ENCODE data around the gene DYNC1H1. TPM values are rescaled to one million over a fixed set of nuclear protein-coding genes. Genes with fewer than 3 reads are reported as not detected.

DYNC1H1 gene
- total RNA-seq, 1 experiment from 2014 or later: 253 TPM

DNA sequence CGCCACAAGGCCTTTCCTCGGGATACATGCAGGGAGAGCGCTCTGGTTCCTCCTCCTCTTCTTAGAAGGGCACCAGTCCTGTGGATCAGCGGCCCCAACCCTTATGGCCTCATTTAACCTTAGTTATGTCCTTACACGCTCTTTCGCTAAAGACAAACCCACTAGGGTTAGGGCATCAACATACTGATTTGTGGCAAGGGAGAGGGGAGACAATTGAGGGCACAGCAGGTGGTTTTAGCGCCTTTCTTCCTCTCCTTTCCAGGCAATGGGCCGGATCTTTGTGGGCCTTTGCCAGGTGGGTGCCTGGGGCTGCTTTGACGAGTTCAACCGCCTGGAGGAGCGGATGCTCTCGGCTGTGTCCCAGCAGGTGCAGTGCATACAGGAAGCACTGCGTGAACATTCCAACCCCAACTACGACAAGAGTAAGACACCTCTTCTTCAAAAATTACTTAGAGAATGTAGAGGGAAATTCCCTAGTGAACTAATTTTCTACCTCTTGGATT, 43.6 kb downstream of the DYNC1H1 start:
- Histone ChIP-seq H3K9me3 (replicated peaks) (no peaks in the 10 kb centered on the region), H3K36me3 (peaks cover 100% of the 10 kb centered on the region), H3K4me3 (no peak overlapping the region), H3K27me3 (replicated peaks) (no peaks in the 10 kb centered on the region), H3K27ac (no peak overlapping the region), H3K4me1 (replicated peaks) (peaks cover 3% of the 10 kb centered on the region; the same call in 1 of the 2 replicates)
- DNase-seq (ENCODE audit: low read depth in 1 of 2, low spot score in 2 of 2): no peak

DNA sequence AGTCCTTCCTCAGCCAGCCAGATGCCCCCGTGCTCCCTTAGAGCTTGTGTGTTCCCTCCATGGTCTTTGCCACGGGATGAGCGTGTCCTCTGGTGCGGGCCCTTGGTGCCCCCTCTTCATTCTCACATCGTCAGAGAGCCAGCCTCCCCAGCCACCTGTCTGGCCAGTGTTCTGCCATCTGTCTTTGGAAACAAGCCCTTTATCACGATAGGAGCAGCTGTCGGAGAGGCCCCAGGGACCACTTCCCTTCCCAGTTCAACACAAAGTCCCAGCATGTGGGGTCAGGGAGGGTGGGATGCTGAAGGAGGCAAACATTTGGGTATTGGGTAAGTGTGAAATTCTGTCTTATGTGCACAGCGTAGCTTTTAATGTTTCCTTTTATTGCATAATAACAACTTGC, 44.5 kb downstream of the DYNC1H1 start:
- Histone ChIP-seq H3K4me1 (replicated peaks) (peaks cover 3% of the 10 kb centered on the region; the same call in 1 of the 2 replicates), H3K27me3 (replicated peaks) (no peaks in the 10 kb centered on the region), H3K36me3 (peaks cover 98% of the 10 kb centered on the region), H3K4me3 (no peak overlapping the region), H3K9me3 (replicated peaks) (no peaks in the 10 kb centered on the region), H3K27ac (no peak overlapping the region)
- DNase-seq (ENCODE audit: low read depth in 1 of 2, low spot score in 2 of 2): no peak

DNA sequence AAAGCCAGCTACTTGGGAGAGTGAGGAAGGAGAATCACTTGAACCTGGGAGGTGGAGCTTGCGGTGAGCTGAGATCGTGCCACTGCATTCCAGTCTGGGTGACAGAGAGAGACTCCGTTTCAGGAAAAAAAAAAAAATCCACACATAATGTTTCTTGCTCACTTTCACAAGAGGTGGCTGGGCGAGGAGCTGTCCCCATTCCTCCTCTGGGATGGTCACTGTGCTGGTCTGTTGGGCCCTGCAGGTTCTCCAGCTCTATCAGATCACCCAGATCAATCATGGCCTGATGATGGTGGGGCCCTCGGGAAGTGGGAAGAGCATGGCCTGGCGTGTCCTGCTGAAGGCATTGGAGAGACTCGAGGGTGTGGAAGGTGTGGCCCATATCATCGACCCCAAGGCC, 47.3 kb downstream of the DYNC1H1 start:
- H3K36me3 ChIP-seq: peaks cover 98% of the 10 kb centered on the region
- H3K4me3 ChIP-seq: no peak overlapping the region
- no peaks in the 10 kb centered on the region for H3K27me3 ChIP-seq (replicated peaks)
- H3K4me1 ChIP-seq (replicated peaks): no peaks in the 10 kb centered on the region
- H3K9me3 ChIP-seq (replicated peaks): no peaks in the 10 kb centered on the region
- H3K27ac ChIP-seq: no peak overlapping the region
- no peak for DNase-seq (ENCODE audit: low read depth in 1 of 2, low spot score in 2 of 2)

DNA sequence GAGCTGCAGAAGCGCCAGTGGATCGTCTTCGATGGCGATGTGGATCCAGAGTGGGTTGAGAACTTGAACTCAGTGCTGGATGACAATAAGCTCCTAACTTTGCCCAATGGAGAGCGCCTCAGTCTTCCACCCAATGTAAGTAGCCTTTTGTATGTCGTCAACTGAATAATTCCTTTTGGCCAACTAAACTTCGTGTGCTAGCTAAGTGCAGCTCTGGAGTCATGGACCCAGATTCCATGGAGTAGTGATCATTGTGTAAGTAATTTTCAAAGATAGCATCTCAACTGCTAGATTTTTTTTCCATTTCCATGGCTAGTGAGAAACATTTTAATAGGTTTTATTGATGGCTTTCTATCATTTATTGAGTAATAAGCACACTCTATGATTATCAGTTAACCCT, 48.0 kb downstream of the DYNC1H1 start:
- Histone ChIP-seq H3K4me1 (replicated peaks) (no peaks in the 10 kb centered on the region), H3K4me3 (no peak overlapping the region), H3K36me3 (peaks cover 98% of the 10 kb centered on the region), H3K9me3 (replicated peaks) (no peaks in the 10 kb centered on the region), H3K27ac (no peak overlapping the region), H3K27me3 (replicated peaks) (no peaks in the 10 kb centered on the region)
- DNase-seq (ENCODE audit: low read depth in 1 of 2, low spot score in 2 of 2): no peak

DNA sequence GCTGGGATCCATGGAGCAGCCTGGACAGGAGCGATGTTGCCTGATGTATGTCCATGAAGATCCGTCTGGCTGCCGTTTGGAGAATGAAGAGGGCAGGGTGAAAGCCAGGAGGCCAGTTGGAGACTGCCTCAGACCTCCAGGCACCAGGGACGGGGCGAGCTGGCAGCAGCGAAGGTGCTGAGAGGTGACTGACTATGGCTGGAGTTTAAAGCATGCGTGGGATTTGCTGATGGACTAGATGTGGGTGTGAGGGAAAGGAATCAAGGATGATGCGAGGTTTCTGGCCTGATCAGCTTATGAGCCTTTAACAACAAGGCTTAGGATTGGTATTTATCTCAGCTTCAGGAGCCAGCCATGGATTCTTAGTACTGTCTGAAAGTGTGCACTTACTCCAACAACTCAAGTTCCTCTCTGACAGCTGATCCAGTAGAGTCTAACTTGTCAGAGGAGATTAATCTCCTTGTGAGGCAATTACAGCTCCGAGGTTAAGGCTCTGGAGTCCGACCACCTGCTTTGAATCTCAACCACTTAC, 49.4 kb downstream of the DYNC1H1 start:
- Histone ChIP-seq H3K4me1 (replicated peaks) (no peaks in the 10 kb centered on the region), H3K27ac (no peak overlapping the region)
- DNase-seq (ENCODE audit: low read depth in 1 of 2, low spot score in 2 of 2): no peak

DNA sequence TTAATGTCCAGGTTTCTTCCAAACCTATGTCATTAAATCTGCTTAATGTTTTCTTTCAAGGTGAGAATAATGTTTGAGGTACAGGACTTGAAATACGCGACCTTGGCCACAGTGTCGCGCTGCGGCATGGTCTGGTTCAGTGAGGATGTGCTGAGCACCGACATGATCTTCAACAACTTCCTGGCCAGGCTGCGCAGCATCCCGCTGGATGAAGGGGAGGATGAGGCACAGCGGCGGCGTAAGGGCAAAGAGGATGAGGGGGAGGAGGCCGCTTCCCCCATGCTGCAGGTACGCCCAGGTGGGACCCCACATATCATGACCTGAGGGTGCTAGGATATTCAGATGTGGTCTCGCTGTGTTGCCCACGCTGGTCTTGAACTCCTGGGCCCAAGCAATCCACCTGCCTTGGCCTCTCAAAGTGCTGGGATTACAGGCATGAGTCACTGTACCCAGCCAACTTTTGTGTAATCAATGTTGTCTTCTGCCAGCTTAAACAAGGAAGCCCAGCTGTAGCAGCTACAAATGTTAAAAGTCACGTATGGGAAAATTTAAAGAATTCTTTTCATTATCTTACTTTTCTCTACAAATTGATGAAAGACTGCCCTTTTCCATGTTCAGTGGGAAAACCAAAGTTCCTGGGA, 50.8 kb downstream of the DYNC1H1 start:
- Histone ChIP-seq H3K36me3 (peaks cover 96% of the 10 kb centered on the region), H3K27ac (no peak overlapping the region), H3K4me3 (no peak overlapping the region), H3K27me3 (replicated peaks) (no peaks in the 10 kb centered on the region), H3K9me3 (replicated peaks) (no peaks in the 10 kb centered on the region), H3K4me1 (replicated peaks) (no peaks in the 10 kb centered on the region)
- DNase-seq (ENCODE audit: low read depth in 1 of 2, low spot score in 2 of 2): no peak

More for the DNA sequence above, 49.4 kb downstream of the DYNC1H1 start:
- H3K4me3 ChIP-seq: no peak overlapping the region
- no peaks in the 10 kb centered on the region for H3K9me3 ChIP-seq (replicated peaks)
- H3K36me3 ChIP-seq: peaks cover 96% of the 10 kb centered on the region
- no peaks in the 10 kb centered on the region for H3K27me3 ChIP-seq (replicated peaks)

DNA sequence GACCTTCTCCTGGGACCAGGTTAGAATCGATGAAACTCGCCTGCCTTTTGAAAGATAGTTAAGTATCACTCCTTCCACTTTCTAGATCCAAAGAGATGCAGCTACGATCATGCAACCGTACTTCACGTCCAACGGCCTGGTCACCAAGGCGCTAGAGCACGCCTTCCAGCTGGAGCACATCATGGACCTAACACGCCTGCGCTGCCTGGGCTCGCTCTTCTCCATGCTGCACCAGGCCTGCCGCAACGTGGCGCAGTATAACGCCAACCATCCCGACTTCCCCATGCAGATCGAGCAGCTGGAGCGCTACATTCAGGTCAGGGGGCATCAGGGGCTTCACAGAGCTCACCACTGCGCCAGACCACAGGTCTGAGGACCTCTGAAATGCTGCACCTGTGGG, 51.4 kb downstream of the DYNC1H1 start:
- H3K9me3 ChIP-seq (replicated peaks): no peaks in the 10 kb centered on the region
- H3K4me1 ChIP-seq (replicated peaks): no peaks in the 10 kb centered on the region
- peaks cover 96% of the 10 kb centered on the region for H3K36me3 ChIP-seq
- no peaks in the 10 kb centered on the region for H3K27me3 ChIP-seq (replicated peaks)
- no peak overlapping the region for H3K4me3 ChIP-seq
- DNase-seq (ENCODE audit: low read depth in 1 of 2, low spot score in 2 of 2): no peak
- no peak overlapping the region for H3K27ac ChIP-seq

DNA sequence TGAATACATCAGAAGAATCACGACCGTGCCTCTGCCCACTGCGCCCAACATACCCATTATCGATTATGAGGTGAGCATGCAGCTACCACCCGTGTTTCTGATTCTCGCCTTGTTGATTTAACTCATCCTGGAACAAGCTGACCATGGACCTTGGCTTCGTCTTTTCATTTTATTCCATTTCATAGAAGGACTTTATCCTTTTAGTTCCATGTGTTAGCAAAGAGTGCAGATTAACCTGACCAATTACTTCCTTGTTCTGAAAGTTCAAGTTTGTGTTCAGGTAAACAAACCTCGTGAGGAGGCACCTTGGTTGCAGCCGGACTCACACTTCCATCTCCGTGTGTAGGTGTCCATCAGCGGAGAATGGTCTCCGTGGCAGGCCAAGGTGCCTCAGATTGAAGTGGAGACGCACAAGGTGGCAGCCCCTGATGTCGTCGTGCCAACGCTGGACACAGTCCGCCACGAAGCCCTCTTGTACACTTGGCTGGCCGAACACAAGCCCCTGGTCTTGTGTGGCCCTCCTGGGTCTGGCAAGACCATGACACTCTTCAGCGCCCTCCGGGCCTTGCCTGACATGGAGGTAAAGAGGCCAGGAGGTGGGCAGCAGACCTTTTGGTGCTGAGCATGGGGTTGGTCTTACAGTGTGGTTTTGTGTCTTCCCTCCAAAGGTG, 52.2 kb downstream of the DYNC1H1 start:
- H3K36me3 ChIP-seq: peaks cover 95% of the 10 kb centered on the region
- H3K4me1 ChIP-seq (replicated peaks): no peaks in the 10 kb centered on the region
- H3K27ac ChIP-seq: no peak overlapping the region
- H3K27me3 ChIP-seq (replicated peaks): no peaks in the 10 kb centered on the region
- no peak for DNase-seq (ENCODE audit: low read depth in 1 of 2, low spot score in 2 of 2)
- H3K4me3 ChIP-seq: no peak overlapping the region
- no peaks in the 10 kb centered on the region for H3K9me3 ChIP-seq (replicated peaks)

DNA sequence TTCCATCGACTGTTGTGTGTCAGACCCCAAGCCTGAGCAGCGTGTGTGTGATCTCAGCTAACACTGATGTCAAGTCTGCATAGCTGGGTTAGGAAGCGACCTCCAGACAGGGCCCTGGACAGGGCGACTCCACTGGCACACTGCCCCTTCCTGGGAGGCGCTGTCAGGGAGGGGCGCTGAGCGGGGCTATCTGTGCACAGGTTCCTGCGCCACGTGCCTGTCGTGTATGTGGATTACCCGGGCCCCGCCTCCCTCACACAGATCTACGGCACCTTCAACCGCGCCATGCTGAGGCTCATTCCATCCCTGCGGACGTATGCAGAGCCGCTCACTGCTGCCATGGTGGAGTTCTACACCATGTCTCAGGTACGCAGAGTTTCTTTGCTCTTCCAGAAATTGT, 53.9 kb downstream of the DYNC1H1 start:
- H3K36me3 ChIP-seq: peaks cover 96% of the 10 kb centered on the region
- H3K27me3 ChIP-seq (replicated peaks): no peaks in the 10 kb centered on the region

DNA sequence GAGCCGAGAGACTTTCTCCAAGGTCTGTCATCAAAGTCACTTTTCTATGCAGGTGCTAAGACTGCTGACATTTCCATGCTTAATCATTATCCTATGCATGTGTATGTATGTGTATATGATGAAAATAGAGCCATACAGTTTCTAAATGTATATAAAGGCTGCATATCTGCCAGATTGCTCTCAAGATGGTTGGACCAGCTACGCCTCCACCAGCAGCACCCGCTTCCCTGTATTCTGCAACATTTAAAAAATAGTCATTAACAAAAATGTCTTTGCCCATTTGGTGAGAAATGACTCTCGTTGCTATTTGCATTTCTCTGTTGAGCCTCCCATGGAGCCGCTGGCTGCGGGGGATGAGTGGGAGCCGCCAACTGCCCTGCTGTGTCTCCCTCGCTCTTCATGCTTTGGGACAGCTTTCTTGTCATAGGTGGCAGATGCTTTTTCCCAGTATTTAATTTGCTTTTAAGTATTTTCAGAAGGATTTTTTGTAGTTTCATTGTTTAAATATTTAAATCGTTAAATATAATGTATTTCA, 54.7 kb downstream of the DYNC1H1 start:
- no peak overlapping the region for H3K4me3 ChIP-seq
- H3K36me3 ChIP-seq: peaks cover 96% of the 10 kb centered on the region
- no peaks in the 10 kb centered on the region for H3K9me3 ChIP-seq (replicated peaks)
- no peaks in the 10 kb centered on the region for H3K4me1 ChIP-seq (replicated peaks)
- H3K27ac ChIP-seq: no peak overlapping the region
- H3K27me3 ChIP-seq (replicated peaks): no peaks in the 10 kb centered on the region
- no peak for DNase-seq (ENCODE audit: low read depth in 1 of 2, low spot score in 2 of 2)

More for the DNA sequence above, 53.9 kb downstream of the DYNC1H1 start:
- DNase-seq (ENCODE audit: low read depth in 1 of 2, low spot score in 2 of 2): no peak
- H3K9me3 ChIP-seq (replicated peaks): no peaks in the 10 kb centered on the region
- H3K27ac ChIP-seq: no peak overlapping the region
- no peak overlapping the region for H3K4me3 ChIP-seq
- H3K4me1 ChIP-seq (replicated peaks): no peaks in the 10 kb centered on the region

DNA sequence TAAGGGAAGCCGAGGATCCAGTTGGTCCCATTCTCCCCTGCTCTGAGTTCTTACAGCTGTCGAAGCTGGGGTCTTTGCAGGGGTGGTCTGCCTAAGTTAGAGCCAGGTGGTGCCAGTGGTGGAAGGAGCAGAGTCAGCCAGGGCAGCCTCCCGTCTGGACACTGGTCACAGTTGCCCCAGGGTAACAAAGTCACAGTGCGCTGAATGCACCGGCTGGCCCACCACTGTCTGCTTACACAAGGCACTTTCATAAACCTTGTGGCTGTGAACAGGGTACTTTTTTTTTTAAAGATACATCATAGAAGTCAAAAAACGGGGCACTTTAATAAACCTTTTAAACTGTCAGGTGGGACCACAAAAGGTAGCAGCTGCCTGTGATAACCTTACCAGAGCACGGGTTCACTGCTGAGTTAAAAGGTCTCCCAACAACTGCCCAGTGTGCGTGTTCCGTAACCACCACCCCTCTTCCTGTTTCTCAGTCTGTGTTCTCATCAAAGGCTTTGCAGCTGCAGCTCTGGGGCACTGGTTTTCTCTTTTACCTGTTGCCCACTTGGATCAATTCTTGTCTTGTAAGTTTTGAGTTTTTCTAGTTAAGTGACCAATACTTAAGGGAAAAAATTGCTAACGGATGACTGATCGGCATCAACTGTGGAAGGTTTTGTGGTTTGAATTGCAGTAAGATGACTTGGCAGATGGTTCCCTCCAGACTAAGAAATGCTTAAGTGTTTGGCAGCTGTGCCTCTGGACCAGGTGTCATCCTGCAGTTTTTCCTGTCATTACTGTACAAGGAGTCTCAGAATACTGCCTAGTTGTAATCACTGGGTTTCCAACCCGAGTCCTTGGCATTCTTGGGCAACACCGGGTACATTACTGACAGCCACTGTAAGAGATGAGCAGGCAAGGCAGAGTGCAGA, 55.9 kb downstream of the DYNC1H1 start:
- Histone ChIP-seq H3K9me3 (replicated peaks) (no peaks in the 10 kb centered on the region), H3K27me3 (replicated peaks) (no peaks in the 10 kb centered on the region), H3K36me3 (peaks cover 91% of the 10 kb centered on the region), H3K4me3 (no peak overlapping the region), H3K27ac (no peak overlapping the region), H3K4me1 (replicated peaks) (no peaks in the 10 kb centered on the region)
- no peak for DNase-seq (ENCODE audit: low read depth in 1 of 2, low spot score in 2 of 2)

DNA sequence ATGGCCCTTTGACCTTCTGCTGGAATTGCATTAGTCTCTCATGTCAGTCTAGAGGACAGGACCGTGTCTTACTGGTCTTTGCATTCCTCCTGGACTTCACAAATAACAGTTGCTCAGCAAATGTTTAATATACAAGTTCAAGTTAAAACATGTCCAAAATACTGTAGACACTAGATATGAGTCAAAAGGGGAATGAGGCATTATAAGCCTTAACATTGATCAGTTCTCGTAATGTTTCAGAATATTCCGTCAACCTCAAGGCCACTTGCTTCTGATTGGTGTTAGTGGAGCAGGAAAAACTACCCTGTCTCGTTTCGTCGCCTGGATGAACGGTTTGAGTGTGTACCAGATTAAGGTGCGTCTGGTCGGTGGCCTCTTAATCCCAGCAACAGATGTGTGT, 62.6 kb downstream of the DYNC1H1 start:
- H3K9me3 ChIP-seq (replicated peaks): no peaks in the 10 kb centered on the region
- no peak overlapping the region for H3K4me3 ChIP-seq
- H3K36me3 ChIP-seq: peaks cover 93% of the 10 kb centered on the region
- no peak for DNase-seq (ENCODE audit: low read depth in 1 of 2, low spot score in 2 of 2)
- peaks cover 11% of the 10 kb centered on the region for H3K4me1 ChIP-seq (replicated peaks)
- no peaks in the 10 kb centered on the region for H3K27me3 ChIP-seq (replicated peaks)
- no peak overlapping the region for H3K27ac ChIP-seq

DNA sequence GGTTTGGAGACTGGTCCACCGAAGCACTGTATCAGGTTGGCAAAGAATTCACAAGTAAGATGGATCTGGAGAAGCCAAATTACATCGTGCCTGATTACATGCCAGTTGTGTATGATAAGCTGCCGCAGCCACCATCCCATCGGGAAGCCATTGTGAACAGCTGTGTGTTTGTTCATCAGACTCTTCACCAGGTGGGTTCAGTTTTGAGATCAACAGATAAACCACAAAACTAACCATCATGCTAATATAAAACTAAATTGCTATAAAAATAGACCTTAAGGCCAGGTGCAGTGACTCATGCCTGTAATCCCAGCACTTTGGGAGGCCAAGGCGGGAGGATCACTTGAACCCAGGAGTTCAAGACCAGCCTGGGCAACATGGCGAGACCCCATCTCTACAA, 63.6 kb downstream of the DYNC1H1 start:
- no peak overlapping the region for H3K4me3 ChIP-seq
- peaks cover 11% of the 10 kb centered on the region for H3K4me1 ChIP-seq (replicated peaks)
- no peaks in the 10 kb centered on the region for H3K27me3 ChIP-seq (replicated peaks)
- no peaks in the 10 kb centered on the region for H3K9me3 ChIP-seq (replicated peaks)
- H3K36me3 ChIP-seq: peaks cover 94% of the 10 kb centered on the region
- DNase-seq (ENCODE audit: low read depth in 1 of 2, low spot score in 2 of 2): no peak
- H3K27ac ChIP-seq: peak overlapping the region; percentile 35; the same call in 1 of the 2 replicates
